ENCODE data around the gene ATRN.

Gene ATRN

GRCh38 chr20:3631534-3631933 lies 160.7 kb downstream of the ATRN start:
- H3K27ac ChIP-seq (ENCODE audit: low read depth in 2 of 2, low read length in 2 of 2): no peak overlapping the region
- peaks cover 0 to 9% of the 10 kb centered on the region in 2 donors for H3K36me3 ChIP-seq (ENCODE audit: control insufficient read depth in 2 of 2, insufficient read depth in 2 of 2, low read length in 2 of 2)
- H3K27me3 ChIP-seq (ENCODE audit: control insufficient read depth in 2 of 2, insufficient read depth in 2 of 2, low read length in 2 of 2): no peaks in the 10 kb centered on the region
- no peak overlapping the region for H3K4me3 ChIP-seq (ENCODE audit: low read length in 2 of 2)
- H3K9ac ChIP-seq (ENCODE audit: low read depth in 1 of 2, low read length in 2 of 2): no peak overlapping the region
- no peaks in the 10 kb centered on the region for H3K4me1 ChIP-seq (ENCODE audit: control insufficient read depth in 2 of 2, insufficient read depth in 2 of 2, low read length in 2 of 2)
- H3K9me3 ChIP-seq (ENCODE audit: control insufficient read depth in 2 of 2, low read length in 2 of 2): no peaks in the 10 kb centered on the region

GRCh38 chr20:3632311-3633004 lies 161.6 kb downstream of the ATRN start:
- Histone ChIP-seq H3K27ac (ENCODE audit: low read depth in 2 of 2, low read length in 2 of 2) (no peak overlapping the region), H3K9me3 (ENCODE audit: control insufficient read depth in 2 of 2, low read length in 2 of 2) (no peaks in the 10 kb centered on the region), H3K36me3 (ENCODE audit: control insufficient read depth in 2 of 2, insufficient read depth in 2 of 2, low read length in 2 of 2) (peaks cover 0 to 9% of the 10 kb centered on the region in 2 donors), H3K4me3 (ENCODE audit: low read length in 2 of 2) (no peak overlapping the region), H3K9ac (ENCODE audit: low read depth in 1 of 2, low read length in 2 of 2) (no peak overlapping the region), H3K4me1 (ENCODE audit: control insufficient read depth in 2 of 2, insufficient read depth in 2 of 2, low read length in 2 of 2) (no peaks in the 10 kb centered on the region), H3K27me3 (ENCODE audit: control insufficient read depth in 2 of 2, insufficient read depth in 2 of 2, low read length in 2 of 2) (no peaks in the 10 kb centered on the region)

GRCh38 chr20:3633913-3634478 lies 163.2 kb downstream of the ATRN start:
- Histone ChIP-seq H3K27me3 (ENCODE audit: control insufficient read depth in 2 of 2, insufficient read depth in 2 of 2, low read length in 2 of 2) (no peaks in the 10 kb centered on the region), H3K27ac (ENCODE audit: low read depth in 2 of 2, low read length in 2 of 2) (no peak overlapping the region), H3K4me3 (ENCODE audit: low read length in 2 of 2) (no peak overlapping the region), H3K9ac (ENCODE audit: low read depth in 1 of 2, low read length in 2 of 2) (no peak overlapping the region), H3K9me3 (ENCODE audit: control insufficient read depth in 2 of 2, low read length in 2 of 2) (no peaks in the 10 kb centered on the region), H3K4me1 (ENCODE audit: control insufficient read depth in 2 of 2, insufficient read depth in 2 of 2, low read length in 2 of 2) (no peaks in the 10 kb centered on the region), H3K36me3 (ENCODE audit: control insufficient read depth in 2 of 2, insufficient read depth in 2 of 2, low read length in 2 of 2) (peaks cover 0 to 2% of the 10 kb centered on the region in 2 donors)

GRCh38 chr20:3635346-3635745 lies 164.5 kb downstream of the ATRN start:
- Histone ChIP-seq H3K9me3 (ENCODE audit: control insufficient read depth in 2 of 2, low read length in 2 of 2) (no peaks in the 10 kb centered on the region), H3K27me3 (ENCODE audit: control insufficient read depth in 2 of 2, insufficient read depth in 2 of 2, low read length in 2 of 2) (no peaks in the 10 kb centered on the region), H3K4me1 (ENCODE audit: control insufficient read depth in 2 of 2, insufficient read depth in 2 of 2, low read length in 2 of 2) (no peaks in the 10 kb centered on the region), H3K27ac (ENCODE audit: low read depth in 2 of 2, low read length in 2 of 2) (no peak overlapping the region), H3K4me3 (ENCODE audit: low read length in 2 of 2) (no peak overlapping the region), H3K9ac (ENCODE audit: low read depth in 1 of 2, low read length in 2 of 2) (no peak overlapping the region), H3K36me3 (ENCODE audit: control insufficient read depth in 2 of 2, insufficient read depth in 2 of 2, low read length in 2 of 2) (no peaks in the 10 kb centered on the region)

GRCh38 chr20:3640259-3640658 lies 169.4 kb downstream of the ATRN start:
- Histone ChIP-seq H3K4me1 (ENCODE audit: control insufficient read depth in 2 of 2, insufficient read depth in 2 of 2, low read length in 2 of 2) (no peaks in the 10 kb centered on the region), H3K9me3 (ENCODE audit: control insufficient read depth in 2 of 2, low read length in 2 of 2) (no peaks in the 10 kb centered on the region), H3K9ac (ENCODE audit: low read depth in 1 of 2, low read length in 2 of 2) (no peak overlapping the region), H3K36me3 (ENCODE audit: control insufficient read depth in 2 of 2, insufficient read depth in 2 of 2, low read length in 2 of 2) (peaks cover 3 to 9% of the 10 kb centered on the region in 2 donors), H3K27me3 (ENCODE audit: control insufficient read depth in 2 of 2, insufficient read depth in 2 of 2, low read length in 2 of 2) (no peaks in the 10 kb centered on the region), H3K4me3 (ENCODE audit: low read length in 2 of 2) (no peak overlapping the region), H3K27ac (ENCODE audit: low read depth in 2 of 2, low read length in 2 of 2) (no peak overlapping the region)

- Histone ChIP-seq H3K9ac (ENCODE audit: low read depth in 1 of 2, low read length in 2 of 2) (no peak overlapping the region), H3K9me3 (ENCODE audit: control insufficient read depth in 2 of 2, low read length in 2 of 2) (no peaks in the 10 kb centered on the region), H3K4me3 (ENCODE audit: low read length in 2 of 2) (no peak overlapping the region), H3K4me1 (ENCODE audit: control insufficient read depth in 2 of 2, insufficient read depth in 2 of 2, low read length in 2 of 2) (no peaks in the 10 kb centered on the region), H3K27ac (ENCODE audit: low read depth in 2 of 2, low read length in 2 of 2) (no peak overlapping the region), H3K27me3 (ENCODE audit: control insufficient read depth in 2 of 2, insufficient read depth in 2 of 2, low read length in 2 of 2) (no peaks in the 10 kb centered on the region), H3K36me3 (ENCODE audit: control insufficient read depth in 2 of 2, insufficient read depth in 2 of 2, low read length in 2 of 2) (peaks cover 3 to 29% of the 10 kb centered on the region in 2 donors)
Measured at GRCh38 chr20:3645309-3646066, 174.7 kb downstream of the ATRN start.

GRCh38 chr20:3646067-3646440 lies 175.2 kb downstream of the ATRN start:
- Histone ChIP-seq H3K4me3 (ENCODE audit: low read length in 2 of 2) (no peak overlapping the region), H3K9me3 (ENCODE audit: control insufficient read depth in 2 of 2, low read length in 2 of 2) (no peaks in the 10 kb centered on the region), H3K4me1 (ENCODE audit: control insufficient read depth in 2 of 2, insufficient read depth in 2 of 2, low read length in 2 of 2) (no peaks in the 10 kb centered on the region), H3K9ac (ENCODE audit: low read depth in 1 of 2, low read length in 2 of 2) (no peak overlapping the region), H3K36me3 (ENCODE audit: control insufficient read depth in 2 of 2, insufficient read depth in 2 of 2, low read length in 2 of 2) (peaks cover 3 to 29% of the 10 kb centered on the region in 2 donors), H3K27ac (ENCODE audit: low read depth in 2 of 2, low read length in 2 of 2) (no peak overlapping the region), H3K27me3 (ENCODE audit: control insufficient read depth in 2 of 2, insufficient read depth in 2 of 2, low read length in 2 of 2) (no peaks in the 10 kb centered on the region)

- H3K4me3 ChIP-seq (ENCODE audit: low read length in 2 of 2): no peak overlapping the region
- no peaks in the 10 kb centered on the region for H3K9me3 ChIP-seq (ENCODE audit: control insufficient read depth in 2 of 2, low read length in 2 of 2)
- no peaks in the 10 kb centered on the region for H3K27me3 ChIP-seq (ENCODE audit: control insufficient read depth in 2 of 2, insufficient read depth in 2 of 2, low read length in 2 of 2)
- H3K36me3 ChIP-seq (ENCODE audit: control insufficient read depth in 2 of 2, insufficient read depth in 2 of 2, low read length in 2 of 2): peaks cover 3 to 29% of the 10 kb centered on the region in 2 donors
- H3K4me1 ChIP-seq (ENCODE audit: control insufficient read depth in 2 of 2, insufficient read depth in 2 of 2, low read length in 2 of 2): no peaks in the 10 kb centered on the region
- no peak overlapping the region for H3K27ac ChIP-seq (ENCODE audit: low read depth in 2 of 2, low read length in 2 of 2)
- H3K9ac ChIP-seq (ENCODE audit: low read depth in 1 of 2, low read length in 2 of 2): no peak overlapping the region
Measured at GRCh38 chr20:3646651-3647050, 175.8 kb downstream of the ATRN start.

GRCh38 chr20:3647473-3647872 lies 176.7 kb downstream of the ATRN start:
- Histone ChIP-seq H3K36me3 (ENCODE audit: control insufficient read depth in 2 of 2, insufficient read depth in 2 of 2, low read length in 2 of 2) (peaks cover 3 to 26% of the 10 kb centered on the region in 2 donors), H3K27ac (ENCODE audit: low read depth in 2 of 2, low read length in 2 of 2) (no peak overlapping the region), H3K4me1 (ENCODE audit: control insufficient read depth in 2 of 2, insufficient read depth in 2 of 2, low read length in 2 of 2) (no peaks in the 10 kb centered on the region), H3K27me3 (ENCODE audit: control insufficient read depth in 2 of 2, insufficient read depth in 2 of 2, low read length in 2 of 2) (no peaks in the 10 kb centered on the region), H3K9me3 (ENCODE audit: control insufficient read depth in 2 of 2, low read length in 2 of 2) (no peaks in the 10 kb centered on the region), H3K4me3 (ENCODE audit: low read length in 2 of 2) (no peak overlapping the region), H3K9ac (ENCODE audit: low read depth in 1 of 2, low read length in 2 of 2) (no peak overlapping the region)

- H3K9ac ChIP-seq (ENCODE audit: low read depth in 1 of 2, low read length in 2 of 2): no peak overlapping the region
- H3K4me3 ChIP-seq (ENCODE audit: low read length in 2 of 2): no peak overlapping the region
- H3K27ac ChIP-seq (ENCODE audit: low read depth in 2 of 2, low read length in 2 of 2): no peak overlapping the region
- no peaks in the 10 kb centered on the region for H3K4me1 ChIP-seq (ENCODE audit: control insufficient read depth in 2 of 2, insufficient read depth in 2 of 2, low read length in 2 of 2)
- H3K27me3 ChIP-seq (ENCODE audit: control insufficient read depth in 2 of 2, insufficient read depth in 2 of 2, low read length in 2 of 2): no peaks in the 10 kb centered on the region
- H3K36me3 ChIP-seq (ENCODE audit: control insufficient read depth in 2 of 2, insufficient read depth in 2 of 2, low read length in 2 of 2): peaks cover 3 to 26% of the 10 kb centered on the region in 2 donors
- H3K9me3 ChIP-seq (ENCODE audit: control insufficient read depth in 2 of 2, low read length in 2 of 2): no peaks in the 10 kb centered on the region
Measured at GRCh38 chr20:3648951-3649350, 178.1 kb downstream of the ATRN start.
